ENCODE data around the gene AIFM1. TPM values are rescaled to one million over a fixed set of nuclear protein-coding genes. Genes with fewer than 3 reads are reported as not detected.

AIFM1 gene
- total RNA-seq, 1 donor from 2014 or later = 31.3 TPM

- Mint-ChIP-seq H3K27me3 (ENCODE audit: low read depth) (no peaks in the 10 kb centered on the region), H3K4me1 (no peaks in the 10 kb centered on the region), H3K9me3 (peaks cover 22% of the 10 kb centered on the region), H3K27ac (no peak overlapping the region), H3K36me3 (peaks cover 29% of the 10 kb centered on the region), H3K4me3 (no peak overlapping the region)
- no peak for DNase-seq (ENCODE audit: low spot score in 2 of 2, unreplicated experiment in 2 of 2)
- TF ChIP-seq CTCF (IDR thresholded peaks at IDR 0.05; ENCODE audit: unreplicated experiment) = no peak
Measured at GRCh38 chrX:130144509-130144908, 21.1 kb downstream of the AIFM1 start.

GRCh38 chrX:130139474-130140201, 26.0 kb downstream of the AIFM1 start:
- Mint-ChIP-seq H3K27me3 (ENCODE audit: low read depth) (no peaks in the 10 kb centered on the region), H3K36me3 (peaks cover 28% of the 10 kb centered on the region), H3K4me1 (no peaks in the 10 kb centered on the region), H3K27ac (no peak overlapping the region), H3K4me3 (no peak overlapping the region), H3K9me3 (peaks cover 25% of the 10 kb centered on the region)
- TF ChIP-seq CTCF (IDR thresholded peaks at IDR 0.05; ENCODE audit: unreplicated experiment) = no peak
- DNase-seq (ENCODE audit: low spot score in 2 of 2, unreplicated experiment in 2 of 2) = no peak

DNA sequence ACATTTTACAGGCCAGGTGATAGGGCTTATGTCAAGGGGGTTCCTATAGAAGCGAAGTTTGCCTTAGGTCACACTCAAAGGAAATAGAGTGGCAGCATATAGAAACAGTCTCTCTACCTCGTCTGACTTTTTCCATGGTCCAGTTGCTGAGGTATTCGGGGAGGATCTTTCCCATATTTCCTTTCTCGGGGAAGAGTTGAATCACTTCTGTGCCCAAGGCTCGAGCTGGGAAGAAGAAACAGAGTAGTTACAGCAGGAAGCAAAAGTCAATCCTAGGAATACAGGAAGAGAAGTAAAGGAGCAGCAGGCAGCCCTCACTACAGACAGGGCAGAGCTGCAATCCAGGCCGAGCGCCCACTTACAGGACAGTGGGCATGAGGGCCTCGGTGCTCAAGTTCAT, 28.7 kb downstream of the AIFM1 start:
- no peaks in the 10 kb centered on the region for H3K27me3 Mint-ChIP-seq (ENCODE audit: low read depth)
- no peak for TF ChIP-seq CTCF (IDR thresholded peaks at IDR 0.05; ENCODE audit: unreplicated experiment)
- DNase-seq (ENCODE audit: low spot score in 2 of 2, unreplicated experiment in 2 of 2) = no peak
- no peak overlapping the region for H3K4me3 Mint-ChIP-seq
- peaks cover 19% of the 10 kb centered on the region for H3K36me3 Mint-ChIP-seq
- H3K4me1 Mint-ChIP-seq = no peaks in the 10 kb centered on the region
- no peak overlapping the region for H3K27ac Mint-ChIP-seq
- peaks cover 13% of the 10 kb centered on the region for H3K9me3 Mint-ChIP-seq

DNA sequence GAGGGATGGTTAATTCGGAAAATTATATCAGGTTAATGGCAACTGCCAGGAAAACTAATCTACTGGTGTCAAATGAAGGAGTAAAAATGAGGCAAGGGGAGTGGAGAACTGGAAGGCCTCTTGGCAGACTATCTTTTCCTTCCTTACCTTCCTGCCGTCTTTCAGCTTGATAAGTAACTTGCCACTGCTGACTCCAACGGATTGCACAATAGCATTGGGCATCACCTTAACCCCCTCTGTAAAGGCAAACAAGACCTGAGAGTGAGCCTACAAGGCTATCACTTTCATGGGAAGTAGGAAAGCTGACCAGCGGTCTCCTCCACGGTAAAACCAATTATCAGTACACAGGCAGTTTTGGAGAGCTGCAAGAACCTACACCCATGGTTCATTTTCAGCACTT, 29.1 kb downstream of the AIFM1 start:
- peaks cover 8% of the 10 kb centered on the region for H3K9me3 Mint-ChIP-seq
- no peaks in the 10 kb centered on the region for H3K27me3 Mint-ChIP-seq (ENCODE audit: low read depth)
- H3K27ac Mint-ChIP-seq = no peak overlapping the region
- TF ChIP-seq CTCF (IDR thresholded peaks at IDR 0.05; ENCODE audit: unreplicated experiment) = no peak
- no peaks in the 10 kb centered on the region for H3K4me1 Mint-ChIP-seq
- H3K4me3 Mint-ChIP-seq = no peak overlapping the region
- H3K36me3 Mint-ChIP-seq = peaks cover 19% of the 10 kb centered on the region
- DNase-seq (ENCODE audit: low spot score in 2 of 2, unreplicated experiment in 2 of 2) = no peak

DNA sequence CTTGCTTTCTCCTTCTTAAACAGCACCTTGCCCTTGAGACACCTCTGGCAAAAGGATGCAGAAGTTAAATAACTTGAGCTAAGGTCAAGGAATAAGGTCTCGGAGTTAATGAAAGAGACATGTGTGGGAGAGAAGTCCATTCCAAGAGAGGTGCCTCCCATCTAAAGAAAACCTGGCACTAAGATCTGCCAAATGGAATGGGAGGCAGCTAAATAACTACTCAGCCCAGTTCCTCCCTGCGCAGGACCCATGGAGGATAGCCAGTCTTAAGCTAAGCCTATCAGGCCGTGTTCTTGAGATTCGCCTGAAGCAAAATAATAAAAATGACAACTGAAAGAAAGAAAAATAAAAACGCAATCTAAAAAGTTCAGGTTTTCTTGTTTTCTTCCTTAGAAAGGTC, 34.7 kb downstream of the AIFM1 start:
- H3K9me3 Mint-ChIP-seq = peaks cover 13% of the 10 kb centered on the region
- no peak overlapping the region for H3K4me3 Mint-ChIP-seq
- H3K36me3 Mint-ChIP-seq = peaks cover 21% of the 10 kb centered on the region
- no peaks in the 10 kb centered on the region for H3K27me3 Mint-ChIP-seq (ENCODE audit: low read depth)
- H3K4me1 Mint-ChIP-seq = no peaks in the 10 kb centered on the region
- no peak overlapping the region for H3K27ac Mint-ChIP-seq
- no peak for TF ChIP-seq CTCF (IDR thresholded peaks at IDR 0.05; ENCODE audit: unreplicated experiment)
- no peak for DNase-seq (ENCODE audit: low spot score in 2 of 2, unreplicated experiment in 2 of 2)
